NK-92 (cell line): ENCODE measurements around the gene PIR.

ENCODE experiments used
- DNase-seq: peaks from one replicate; lab custom pipeline; 2025; ENCODE audit not compliant: unreplicated experiment; lab: John Stamatoyannopoulos, UW

Gene PIR

DNA sequence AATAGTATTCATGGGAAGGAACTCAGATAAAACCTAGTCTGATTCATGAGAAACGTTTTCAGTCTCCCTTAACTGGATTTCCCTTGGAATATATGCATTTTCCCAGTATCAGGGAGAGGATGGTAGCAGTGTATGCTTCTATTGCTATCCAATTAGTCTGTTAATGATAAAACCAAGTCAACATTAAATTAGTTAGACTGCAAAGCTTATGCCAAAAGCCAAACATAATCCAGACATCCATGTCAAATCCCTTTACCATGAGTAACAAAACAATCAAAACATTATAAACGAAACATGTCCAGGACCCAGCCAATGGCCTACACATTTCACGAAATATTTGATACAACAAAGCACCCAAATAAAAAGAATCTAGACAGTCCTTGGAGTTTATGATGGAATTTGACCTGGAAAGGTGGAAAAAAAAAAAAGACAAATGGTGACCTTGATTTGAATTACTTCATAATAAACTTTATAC, 74.4 kb downstream of the PIR start:
- DNase-seq = no peak

DNA sequence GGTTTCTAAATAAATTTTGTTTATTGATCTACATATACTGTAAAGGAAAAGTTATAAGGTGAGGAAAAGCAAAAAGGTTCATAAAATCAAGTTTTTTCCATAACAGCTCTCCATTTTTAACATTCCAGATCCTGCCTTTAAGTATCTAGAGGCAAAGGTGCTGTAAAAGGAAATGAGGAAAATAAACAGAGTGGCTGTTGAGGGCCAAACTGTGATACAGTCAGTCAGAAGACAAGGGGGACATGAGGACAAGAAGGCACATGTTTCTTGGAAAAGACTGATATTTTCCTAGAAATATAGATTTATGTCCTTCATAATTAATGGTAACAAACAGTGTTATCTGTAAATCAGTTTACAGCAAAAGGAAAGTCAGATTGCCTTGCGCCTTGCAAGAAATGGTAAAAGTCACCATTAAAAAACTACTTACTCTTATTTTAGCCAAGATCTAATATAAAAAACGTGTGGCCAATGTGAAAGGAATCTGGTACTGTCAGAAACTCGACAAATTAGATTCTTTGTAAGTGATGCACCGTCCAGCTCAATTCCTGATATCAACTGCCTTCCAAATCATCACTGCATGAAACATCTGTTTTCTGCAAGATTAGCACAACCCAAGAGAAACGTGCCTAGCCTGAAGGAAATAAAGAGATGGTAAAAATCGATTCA, 75.0 kb downstream of the PIR start:
- DNase-seq = no peak

DNA sequence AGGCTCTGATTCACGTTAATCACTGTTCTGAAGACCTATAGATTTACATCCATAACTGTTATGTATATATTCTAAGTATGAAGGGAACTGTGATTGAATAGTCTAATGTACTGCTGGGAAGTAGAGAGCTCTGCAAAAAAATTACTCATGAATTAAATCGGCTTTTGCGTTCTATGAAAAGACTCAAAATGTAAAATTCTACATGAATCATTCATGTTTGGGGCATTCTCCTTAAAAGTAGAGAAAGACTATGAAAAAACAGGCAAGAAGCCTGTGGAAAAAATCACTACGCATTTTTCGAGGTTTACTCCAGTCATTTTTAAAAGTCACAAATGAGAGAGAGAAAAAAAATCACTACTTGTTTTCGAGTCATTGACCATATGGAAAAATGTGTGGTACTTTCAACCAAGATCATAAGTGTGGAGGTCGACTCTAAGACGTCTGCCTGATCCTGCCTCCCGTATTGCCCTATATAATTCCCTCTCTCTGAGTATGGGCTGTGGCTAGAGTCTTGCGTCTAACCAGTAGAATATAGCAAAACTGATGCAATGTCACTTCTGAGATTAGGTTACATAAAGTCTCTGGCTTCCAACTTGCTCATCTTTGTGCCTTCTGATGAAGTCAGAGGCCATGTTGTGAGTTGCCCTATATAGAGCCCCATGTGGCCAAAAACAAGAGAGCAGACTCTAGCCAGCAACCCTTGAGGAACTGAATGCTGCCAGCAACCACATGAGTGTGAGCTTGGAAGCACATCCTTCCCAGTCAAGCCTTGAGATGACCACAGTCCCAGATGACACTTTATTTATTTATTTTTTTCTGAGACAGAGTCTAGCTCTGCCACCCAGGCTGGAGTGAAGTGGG, 76.8 kb downstream of the PIR start:
- DNase-seq = no peak

DNA sequence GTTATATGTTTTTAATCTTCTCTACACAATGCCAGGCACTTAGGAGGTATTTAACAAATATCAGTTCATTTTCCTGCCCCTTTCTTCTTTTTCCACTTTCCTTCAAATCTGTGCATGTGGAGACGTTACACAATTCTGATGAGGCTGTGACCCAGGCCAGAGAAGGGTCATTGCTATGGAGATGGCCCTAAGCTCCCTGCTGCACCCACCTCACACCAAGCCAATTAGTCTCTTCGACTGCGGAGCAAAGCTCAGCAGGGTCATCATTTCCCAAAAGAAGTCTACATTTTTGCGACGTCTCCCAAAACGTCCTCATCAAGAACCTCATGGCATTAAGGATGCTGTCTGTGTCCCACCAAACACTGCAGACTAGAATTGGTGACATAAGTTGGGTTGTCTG, 80.0 kb downstream of the PIR start:
- DNase-seq = no peak

DNA sequence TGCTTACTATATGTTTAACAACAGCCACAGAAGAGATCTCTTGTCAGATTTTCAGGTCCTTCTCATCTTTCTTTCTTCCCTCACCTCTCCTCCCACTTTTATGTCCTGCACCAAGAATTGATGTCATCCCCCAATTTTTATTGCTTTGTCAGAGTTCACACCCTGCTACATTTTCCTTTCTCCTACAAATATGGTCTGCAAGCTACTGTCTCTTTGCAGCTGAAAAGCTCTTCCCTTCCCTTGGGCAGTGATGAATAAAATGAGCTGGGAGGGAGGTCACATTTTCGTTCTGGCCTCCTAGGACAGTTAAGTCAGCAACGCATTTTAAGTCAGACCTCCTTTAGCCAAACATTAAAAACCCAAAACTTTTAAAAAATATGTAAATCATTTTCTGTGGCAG, 82.2 kb downstream of the PIR start:
- no peak for DNase-seq

DNA sequence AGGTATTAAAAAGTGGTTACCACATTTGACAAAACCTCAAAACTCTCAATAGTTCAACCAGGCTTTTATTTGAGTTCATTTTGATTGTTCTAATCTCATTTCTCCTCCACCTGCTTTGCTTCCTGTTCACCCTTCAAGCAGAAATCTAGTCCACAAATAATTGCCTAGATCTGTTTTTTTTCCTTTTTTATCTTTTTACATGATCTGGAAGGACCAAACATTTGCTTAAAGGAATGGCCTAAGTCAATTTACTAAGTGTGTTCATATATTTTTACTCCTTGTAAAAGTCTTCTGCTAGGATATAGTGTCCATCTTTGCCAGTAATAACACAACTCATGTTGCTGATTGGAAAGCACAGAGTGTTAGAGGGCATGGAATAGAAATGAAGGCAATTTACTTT, 82.7 kb downstream of the PIR start:
- no peak for DNase-seq

DNA sequence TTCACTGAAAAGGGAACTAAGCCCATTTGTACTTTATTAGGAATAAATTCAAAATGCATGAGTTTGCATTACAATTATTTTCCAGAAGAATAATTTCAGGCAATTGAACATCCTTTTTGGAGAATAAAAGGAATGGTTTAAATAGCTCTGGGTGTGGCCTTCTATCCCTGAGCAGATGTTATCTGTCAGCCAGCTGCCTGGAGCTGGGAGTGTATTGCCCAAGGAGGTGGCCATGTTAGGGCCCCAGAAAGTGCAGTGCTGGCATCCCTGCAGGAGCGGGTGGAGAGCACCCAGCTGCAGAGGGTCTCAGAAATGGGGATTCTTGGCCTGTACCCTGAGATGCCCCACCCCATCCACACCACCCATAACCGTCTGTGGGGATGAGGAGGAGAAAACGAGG, 87.3 kb downstream of the PIR start:
- no peak for DNase-seq

DNA sequence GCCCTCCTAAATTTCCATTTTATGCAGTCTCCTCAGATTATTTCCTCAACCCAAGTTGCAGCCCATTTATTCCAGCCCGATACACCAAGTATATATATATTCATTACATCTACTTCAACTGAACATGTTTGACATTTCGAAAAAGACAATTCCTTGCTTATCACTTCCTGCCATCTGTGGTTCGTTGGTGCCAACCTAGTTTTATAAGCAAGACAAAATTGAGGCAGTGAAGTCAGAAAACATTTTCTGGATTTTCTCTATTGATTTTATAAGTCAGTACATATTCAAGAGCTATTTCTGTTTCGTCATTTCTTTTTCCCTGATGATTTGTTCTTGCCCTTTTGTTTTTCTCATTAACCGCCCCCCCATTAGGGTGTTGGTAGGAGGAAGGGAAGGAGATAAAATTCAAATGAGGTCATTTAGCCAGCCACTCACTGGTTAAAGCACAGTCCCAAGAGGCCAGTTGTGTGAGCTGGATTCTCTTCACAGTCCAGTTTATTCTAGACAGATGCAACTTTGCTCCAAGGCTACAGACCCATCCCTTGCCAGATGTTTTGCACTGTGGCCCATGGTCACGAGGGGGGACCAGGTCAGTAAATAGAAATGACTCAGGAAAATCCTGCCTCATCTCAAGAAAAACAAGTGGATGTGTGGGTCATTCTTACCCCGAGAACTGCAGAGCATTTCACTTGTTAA, 88.6 kb downstream of the PIR start:
- DNase-seq = no peak

DNA sequence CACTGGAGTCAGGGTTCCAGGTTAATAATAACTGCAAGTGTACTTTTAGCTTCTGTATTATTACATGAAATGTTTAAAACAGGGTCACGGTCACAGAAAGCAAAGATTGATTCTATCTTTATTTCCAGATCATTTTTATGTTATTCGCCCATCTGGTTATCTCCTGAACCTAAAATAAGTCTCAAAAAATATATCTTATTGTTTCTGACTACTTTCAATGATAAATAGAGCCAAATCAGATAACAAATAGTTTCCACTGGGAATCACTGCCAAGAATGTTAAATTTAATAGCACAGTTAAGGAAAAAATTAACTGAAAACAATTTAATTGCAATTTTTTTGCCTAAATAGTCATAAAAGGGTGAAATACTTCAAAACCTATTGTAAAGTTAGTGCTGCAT, 91.8 kb downstream of the PIR start:
- DNase-seq = no peak

DNA sequence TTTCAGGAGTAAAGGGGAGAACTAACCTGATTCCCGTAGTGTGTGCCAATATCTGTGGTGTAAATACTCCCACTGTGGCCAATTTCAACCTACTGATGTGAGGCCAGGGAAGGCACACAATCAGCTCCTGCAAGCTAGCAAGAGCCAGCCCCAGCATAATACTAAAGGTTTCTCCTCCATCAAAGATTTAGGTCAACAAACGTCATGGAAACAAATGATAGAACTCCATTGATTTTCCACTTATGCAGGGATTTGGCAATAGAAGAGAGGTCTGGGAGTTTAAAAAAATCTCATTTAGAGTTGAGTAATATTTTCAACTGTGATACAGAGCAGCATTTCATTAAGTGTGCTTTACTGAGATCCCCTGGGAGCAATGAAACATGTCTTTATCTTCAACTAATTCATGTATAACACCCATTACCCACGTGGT, 93.2 kb downstream of the PIR start:
- no peak for DNase-seq

DNA sequence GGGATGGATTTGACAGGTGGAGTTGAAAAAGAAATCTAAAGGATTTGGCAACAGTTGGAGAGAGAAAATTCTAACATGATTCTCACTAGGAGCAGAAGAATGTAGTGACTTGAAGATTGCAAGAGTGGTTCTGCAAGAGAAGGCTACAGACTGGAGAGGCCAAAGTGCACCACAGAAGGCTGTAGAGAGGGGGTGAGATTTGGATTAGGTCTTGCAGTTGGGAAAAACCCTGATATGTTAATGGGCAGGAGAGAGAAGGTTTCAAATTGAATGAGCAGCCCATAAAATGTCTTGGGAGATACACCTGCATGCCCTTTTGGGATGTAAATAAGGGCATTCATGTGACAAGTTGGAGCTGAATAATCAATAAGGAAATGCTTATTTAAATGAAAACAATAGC, 94.3 kb downstream of the PIR start:
- no peak for DNase-seq

DNA sequence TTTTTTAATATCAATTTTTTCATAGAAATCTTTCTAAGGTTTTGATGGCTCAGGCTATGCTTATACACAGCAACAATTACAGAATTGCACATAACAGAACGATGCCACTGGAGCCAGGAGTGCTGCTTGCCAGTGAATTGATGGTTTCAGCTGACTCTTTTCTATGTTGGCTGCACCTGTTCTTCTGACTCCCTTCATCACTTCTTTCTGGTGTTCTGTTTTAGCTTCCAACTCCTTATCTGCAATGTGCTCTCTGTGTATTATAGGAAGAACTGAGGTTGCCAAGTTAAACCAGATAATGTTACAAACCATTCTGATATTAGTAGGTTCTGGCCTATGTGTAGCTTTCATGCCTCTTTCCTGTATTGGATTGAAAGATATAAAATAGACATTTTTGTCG, 97.3 kb downstream of the PIR start:
- no peak for DNase-seq

DNA sequence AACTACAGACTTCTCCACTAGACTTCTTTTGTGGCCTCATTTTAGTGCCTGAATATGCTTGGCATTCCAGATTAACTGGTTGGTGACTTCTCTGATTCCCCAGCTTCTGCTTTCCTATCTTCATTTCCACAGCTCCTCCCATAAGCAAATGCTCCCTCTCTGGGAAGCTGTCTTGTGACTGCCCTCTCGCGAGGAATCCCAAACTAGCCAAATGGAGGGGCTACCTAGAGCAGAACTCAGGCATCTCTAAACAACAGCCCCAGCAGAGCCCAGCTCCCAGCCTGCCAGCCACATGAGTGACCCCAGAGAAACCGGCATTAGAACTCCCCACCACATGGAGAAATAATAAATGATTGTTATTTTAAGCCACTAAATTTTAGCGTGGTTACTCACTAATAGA, 101.3 kb downstream of the PIR start:
- no peak for DNase-seq

DNA sequence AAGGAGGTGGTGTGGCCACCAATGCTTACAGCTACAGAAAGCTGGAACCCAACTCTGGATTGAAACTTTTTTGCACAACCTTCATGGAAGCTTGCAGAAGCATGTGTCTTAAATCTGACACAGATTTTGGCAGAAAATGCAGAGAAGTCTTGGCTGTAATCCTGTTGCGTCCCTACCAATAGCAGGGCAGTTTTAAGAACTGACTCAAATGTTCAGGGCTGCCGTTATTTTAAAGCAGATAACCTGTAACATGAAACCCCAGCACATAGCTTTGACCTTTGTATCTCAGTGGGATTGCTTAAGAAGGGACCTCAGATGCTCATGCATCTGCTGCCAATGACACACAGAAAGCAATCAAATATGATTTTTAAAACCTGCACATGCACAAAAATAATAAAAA, 108.8 kb downstream of the PIR start, which contains the start of gene VEGFD:
Gene VEGFD (minus strand): TSS at position 110 of the 400 bp plus-strand sequence. CDS start 467 bp downstream, outside the sequence.
- no peak for DNase-seq

DNA sequence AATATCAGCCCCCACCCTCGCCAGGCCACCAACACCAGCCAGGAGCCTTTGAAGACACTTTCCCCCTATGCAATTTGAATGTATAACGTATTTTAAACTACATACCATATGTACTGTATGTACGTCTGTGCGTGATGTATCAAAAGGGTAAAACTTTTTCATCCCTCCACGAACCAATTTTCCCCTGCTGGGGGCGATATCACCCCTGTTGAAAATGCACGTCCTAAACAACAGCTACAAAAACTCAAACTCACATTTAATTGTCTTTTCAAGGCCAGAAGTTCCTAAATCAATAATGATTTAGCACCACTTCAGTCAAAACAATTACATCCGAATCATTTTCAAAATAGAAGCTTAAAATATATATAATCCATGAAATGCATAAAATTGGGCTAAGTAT, 110.3 kb downstream of the PIR start:
- DNase-seq = no peak

DNA sequence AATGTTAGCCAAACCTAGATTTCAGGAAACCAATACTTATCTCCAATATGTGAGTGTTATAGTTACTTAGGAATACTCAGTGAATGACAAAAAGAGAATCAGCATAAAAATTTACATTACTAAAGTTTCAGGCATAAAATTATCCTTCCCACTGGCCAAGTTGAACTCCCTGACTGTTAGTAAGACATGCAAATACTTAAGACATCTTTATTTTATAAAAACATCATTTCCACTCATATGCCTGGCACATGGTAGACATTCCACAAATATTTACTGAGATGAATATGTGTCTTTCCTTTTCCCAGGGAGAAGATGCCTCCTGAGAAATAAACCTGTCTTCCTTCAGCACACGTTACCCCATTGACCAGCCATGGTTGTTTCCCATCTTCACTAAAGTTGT, 116.2 kb downstream of the PIR start:
- no peak for DNase-seq

DNA sequence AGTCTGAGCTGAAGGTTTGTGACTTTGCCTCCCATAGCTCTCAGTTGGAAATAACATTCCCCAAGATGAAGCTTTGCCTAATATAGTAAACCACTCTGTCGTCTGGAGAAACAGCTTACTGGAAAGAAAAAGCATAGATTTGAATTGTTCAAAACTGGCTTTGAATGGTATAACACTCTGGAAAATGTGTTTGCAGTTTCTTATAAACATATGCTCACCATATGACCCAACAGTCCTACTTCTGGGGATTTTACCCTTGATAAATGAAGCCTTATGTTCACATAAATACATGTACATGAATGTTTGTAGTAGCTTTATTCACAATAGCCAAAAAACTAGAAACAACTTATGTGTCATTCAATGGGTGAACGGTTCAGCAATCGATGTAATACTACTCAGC, 119.2 kb downstream of the PIR start:
- DNase-seq = no peak

DNA sequence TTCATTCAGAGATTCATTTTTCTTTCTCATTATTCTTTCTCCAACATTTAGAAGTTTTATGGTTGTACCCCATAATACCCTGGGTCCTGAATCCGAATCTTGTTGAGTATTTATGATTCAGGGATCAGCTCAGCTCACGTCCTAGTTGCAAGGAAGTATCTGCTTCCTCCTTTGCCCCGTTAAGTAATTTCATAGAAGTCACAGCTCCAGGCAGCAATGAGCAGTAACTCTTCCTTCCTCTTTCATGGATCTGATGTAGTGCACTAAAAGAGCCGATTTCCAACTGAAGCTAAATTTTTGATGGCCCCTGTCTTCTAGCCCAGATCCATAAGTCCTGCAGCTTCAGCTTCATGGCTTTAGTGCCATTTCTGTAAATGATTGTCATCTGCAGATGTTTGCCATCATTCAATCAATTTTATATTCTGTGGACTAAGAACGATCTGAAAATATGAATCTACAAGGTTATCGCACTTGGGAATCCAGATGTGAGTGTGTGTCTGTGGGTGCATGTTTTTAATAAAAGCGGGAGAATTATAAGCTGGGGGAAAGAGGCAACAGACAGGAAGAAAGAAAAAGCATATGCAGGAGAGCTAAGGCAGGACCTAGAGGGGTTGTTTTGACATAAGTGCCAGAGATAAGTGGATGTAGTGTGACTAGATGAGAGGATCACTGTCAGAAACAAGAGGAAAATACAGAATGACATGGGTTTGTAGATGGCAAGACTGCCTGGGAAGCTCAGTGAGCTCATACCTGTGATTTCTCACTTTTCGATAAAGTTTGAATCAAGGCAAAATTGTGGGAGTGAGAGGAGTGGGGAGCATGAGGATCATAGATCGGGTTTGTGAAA, 126.4 kb downstream of the PIR start:
- DNase-seq = no peak

DNA sequence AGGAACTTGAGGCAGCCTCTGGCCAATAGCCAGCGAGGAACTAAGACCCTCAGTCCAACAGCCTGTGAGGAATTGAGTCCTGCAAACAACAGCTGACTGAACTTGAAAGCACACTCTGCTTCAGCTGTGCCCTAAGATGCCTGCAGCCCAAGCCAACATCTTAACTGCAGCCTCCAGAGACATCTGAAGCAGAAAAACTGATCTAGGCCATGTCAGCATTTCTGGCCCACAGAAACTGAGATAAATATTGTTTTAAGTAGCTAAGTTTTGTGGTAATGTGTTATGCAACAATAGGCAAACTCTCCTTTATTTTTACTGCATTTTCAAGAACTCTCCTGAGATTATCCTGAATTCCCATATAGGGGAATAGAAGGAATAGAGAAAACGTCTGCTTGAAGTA, 133.4 kb downstream of the PIR start:
- no peak for DNase-seq

DNA sequence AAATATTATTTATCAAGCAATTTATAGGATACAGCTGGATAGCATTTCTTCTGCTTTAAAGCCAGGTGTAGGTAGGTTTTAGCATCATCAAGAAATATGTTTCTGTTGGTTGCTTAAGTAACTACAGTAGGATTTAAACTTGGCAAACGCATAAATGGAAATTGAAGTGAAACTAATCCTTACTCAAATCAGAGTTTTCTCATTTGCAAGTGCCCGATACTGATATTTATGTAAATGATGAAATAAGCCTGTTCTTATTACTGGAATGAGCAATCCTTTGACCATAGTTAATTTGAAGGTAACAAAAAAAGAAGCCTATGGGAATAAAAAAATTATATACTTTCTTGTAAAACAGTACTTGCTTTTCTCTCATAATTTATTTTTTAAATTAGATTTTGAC, 134.6 kb downstream of the PIR start:
- DNase-seq = no peak

DNA sequence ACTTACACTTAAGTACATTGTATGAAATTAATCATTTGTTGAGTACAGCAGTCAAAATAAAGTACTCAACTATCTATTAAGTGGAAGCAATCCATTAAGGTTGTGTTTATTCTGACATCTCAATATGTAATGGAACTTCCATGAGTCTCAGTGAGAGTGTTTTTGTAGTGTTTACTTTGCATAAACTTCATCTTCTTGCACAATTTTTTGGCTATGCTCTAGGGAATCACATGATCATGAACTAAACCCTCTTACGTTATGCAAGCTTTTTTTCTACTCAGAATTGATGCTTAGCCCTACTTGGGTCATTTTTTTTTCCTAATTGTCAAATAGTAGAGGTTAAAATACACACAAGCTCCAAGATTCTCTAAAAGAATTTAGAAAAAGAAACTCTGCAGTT, 136.7 kb downstream of the PIR start:
- DNase-seq = no peak
